Liver (tissue), 9 donors: ENCODE data around the gene PFN3. TPM values are rescaled to one million over a fixed set of nuclear protein-coding genes. Genes with fewer than 3 reads are reported as not detected.

Experiments
- DNase-seq: peaks from one replicate; pipeline ENCODE4 v3.0.0-alpha.2; 2017; ENCODE audit warnings: low spot score
- H3K27ac ChIP-seq, 2 donors: one replicate each; pipeline ENCODE4 v1.7.0; 2013; ENCODE audit warnings: inconsistent platforms in 2 of 2, low read length in 2 of 2, control low read depth in 1 of 2, low read depth in 1 of 2, mild to moderate bottlenecking in 1 of 2
- H3K27me3 ChIP-seq, 4 donors: one replicate each; pipeline versions ENCODE4 v1.6.1 to v1.7.0; 2013; ENCODE audit warnings: low read length in 3 of 4, inconsistent platforms in 1 of 4, mild to moderate bottlenecking in 1 of 4, moderate library complexity in 1 of 4; ENCODE audit not compliant: control insufficient read depth in 4 of 4, insufficient read depth in 4 of 4
- H3K36me3 ChIP-seq, 4 donors: one replicate each; pipeline versions ENCODE4 v1.6.1 to v1.7.0; 2013; ENCODE audit warnings: low read length in 3 of 4, mild to moderate bottlenecking in 3 of 4, low read depth in 1 of 4, moderate library complexity in 1 of 4; ENCODE audit not compliant: control insufficient read depth in 4 of 4, insufficient read depth in 3 of 4
- H3K4me1 ChIP-seq, 4 donors: one replicate each; pipeline versions ENCODE4 v1.6.1 to v1.7.0; 2013; ENCODE audit warnings: low read length in 3 of 4, mild to moderate bottlenecking in 3 of 4, moderate library complexity in 1 of 4; ENCODE audit not compliant: control insufficient read depth in 4 of 4, insufficient read depth in 4 of 4
- H3K4me3 ChIP-seq, 3 donors: one replicate each; pipeline versions ENCODE4 v1.6.1 to v1.7.0; 2013; ENCODE audit warnings: low read length in 3 of 3, control low read depth in 1 of 3, low read depth in 1 of 3, mild to moderate bottlenecking in 1 of 3
- H3K9ac ChIP-seq, 2 donors: one replicate each; pipeline ENCODE4 v1.7.0; 2013; ENCODE audit warnings: low read length in 2 of 2, mild to moderate bottlenecking in 2 of 2, moderate library complexity in 2 of 2, control low read depth in 1 of 2, low read depth in 1 of 2
- H3K9me3 ChIP-seq, 4 donors: one replicate each; pipeline versions ENCODE4 v1.6.1 to v1.7.0; 2013; ENCODE audit warnings: low read length in 3 of 4; ENCODE audit not compliant: control insufficient read depth in 4 of 4
- ATF3 ChIP-seq: IDR thresholded peaks from 2 replicates; pipeline ENCODE4 v1.6.1; 2016; ENCODE audit warnings: antibody characterized with exemption
- CTCF ChIP-seq: fragments of 150-350 bp; IDR thresholded peaks from 2 replicates; pipeline ENCODE4 v1.5.1; 2017; ENCODE audit warnings: improper control_type of control experiment, low read depth, low read length; ENCODE audit not compliant: missing input control
- EGR1 ChIP-seq, 2 donors: IDR thresholded peaks; 2 replicates each; pipeline ENCODE4 v1.6.1; 2016 to 2018; ENCODE audit warnings: antibody characterized with exemption in 2 of 2, low read depth in 2 of 2
- FOXA1 ChIP-seq: IDR thresholded peaks from 2 replicates; pipeline ENCODE4 v1.6.1; 2016; ENCODE audit warnings: antibody characterized with exemption
- FOXA2 ChIP-seq: IDR thresholded peaks from 2 replicates; pipeline ENCODE4 v1.6.1; 2016; ENCODE audit warnings: antibody characterized with exemption
- GABPA ChIP-seq, 2 donors: IDR thresholded peaks in 1 of 2; conservative IDR thresholded peaks in 1 of 2; 2 replicates each; pipeline ENCODE4 v1.6.1; 2016; ENCODE audit warnings: antibody characterized with exemption in 2 of 2, mild to moderate bottlenecking in 1 of 2, moderate library complexity in 1 of 2
- HNF4A ChIP-seq, 2 donors: conservative IDR thresholded peaks; 2 replicates each; pipeline ENCODE4 v1.6.1; 2016; ENCODE audit warnings: antibody characterized with exemption in 2 of 2, mild to moderate bottlenecking in 2 of 2
- HNF4G ChIP-seq: IDR thresholded peaks from 2 replicates; pipeline ENCODE4 v1.6.1; 2016; ENCODE audit warnings: antibody characterized with exemption
- JUND ChIP-seq, 2 donors: IDR thresholded peaks; 2 replicates each; pipeline ENCODE4 v1.6.1; 2016; ENCODE audit warnings: antibody characterized with exemption in 2 of 2
- MAX ChIP-seq: IDR thresholded peaks from 2 replicates; pipeline ENCODE4 v1.6.1; 2016; ENCODE audit warnings: antibody characterized with exemption
- NR2F2 ChIP-seq: IDR thresholded peaks from 2 replicates; pipeline ENCODE4 v1.6.1; 2016; ENCODE audit warnings: antibody characterized with exemption
- RAD21 ChIP-seq, 2 donors: IDR thresholded peaks; 2 replicates each; pipeline ENCODE4 v1.6.1; 2016; ENCODE audit warnings: antibody characterized with exemption in 2 of 2, mild to moderate bottlenecking in 2 of 2
- REST ChIP-seq: IDR thresholded peaks from 2 replicates; pipeline ENCODE4 v1.6.1; 2016; ENCODE audit warnings: antibody characterized with exemption, mild to moderate bottlenecking
- RXRA ChIP-seq, 2 donors: IDR thresholded peaks; 2 replicates each; pipeline ENCODE4 v1.6.1; 2017 to 2018; ENCODE audit warnings: antibody characterized with exemption in 2 of 2, mild to moderate bottlenecking in 1 of 2
- SP1 ChIP-seq: IDR thresholded peaks from 2 replicates; pipeline ENCODE4 v1.6.1; 2018; ENCODE audit warnings: antibody characterized with exemption, mild to moderate bottlenecking
- TAF1 ChIP-seq: conservative IDR thresholded peaks from 2 replicates; pipeline ENCODE4 v1.6.1; 2016; ENCODE audit warnings: antibody characterized with exemption, mild to moderate bottlenecking
- YY1 ChIP-seq: IDR thresholded peaks from 2 replicates; pipeline ENCODE4 v1.6.1; 2016; ENCODE audit warnings: antibody characterized with exemption, mild to moderate bottlenecking
- ZBTB33 ChIP-seq: IDR thresholded peaks from 2 replicates; pipeline ENCODE4 v1.6.1; 2016; ENCODE audit warnings: antibody characterized with exemption
- WGBS: extraction: QIAGEN DNeasy Blood & Tissue Kit; methylation state at CpG from one replicate; pipeline ENCODE4 v1.1.7; 2013; 5-methylcytosine and 5-hydroxymethylcytosine counted together
- polyA plus RNA-seq, 2 donors: library from polyadenylated mRNA; stranded (reverse) in 1 of 2; unstranded in 1 of 2; fragments of 200-250 nt in 1 of 2; fragments of >200 nt in 1 of 2; fragmentation: Nextera tagmentation in 1 of 2; extraction: Ambion mirVana in 1 of 2; gene quantifications; one replicate each; pipeline versions ENCODE4 v1.2.1 to v1.2.3, GENCODE V29; 2013 to 2015
- total RNA-seq, 2 donors: library from RNA; depleted of rRNA; stranded (reverse); fragments of >200 nt; gene quantifications; one replicate each; pipeline ENCODE4 v1.2.3, GENCODE V29; 2014
- donor health status: healthy.
- donor health status: healthy.
- donor health status: healthy.
- donor health status: healthy.
- donor health status: healthy.

The PFN3 gene
- total and polyA plus RNA-seq, 4 donors: not detected

GRCh38 chr5:177414481-177414880 lies 14.0 kb upstream of the PFN3 start:
- 92% methylated on average over 3 of the region's 3 CpGs for WGBS
- peaks cover 0 to 19% (median 13%) of the 10 kb centered on the region in 4 donors for H3K4me1 ChIP-seq
- H3K27ac ChIP-seq: no peak overlapping the region
- H3K9ac ChIP-seq: no peak overlapping the region
- no peaks in the 10 kb centered on the region for H3K36me3 ChIP-seq
- H3K27me3 ChIP-seq: no peaks in the 10 kb centered on the region
- H3K4me3 ChIP-seq: no peak overlapping the region
- TF ChIP-seq GABPA (IDR thresholded peaks at IDR 0.05 in 1 of 2, conservative IDR thresholded peaks at IDR 0.05 in 1 of 2): no peak
- no peak for TF ChIP-seq REST
- TF ChIP-seq ZBTB33: no peak
- TF ChIP-seq FOXA2: no peak
- TF ChIP-seq TAF1: no peak
- no peak for TF ChIP-seq RAD21 (IDR thresholded peaks at IDR 0.05)
- TF ChIP-seq HNF4G: no peak
- TF ChIP-seq CTCF: no peak
- no peak for TF ChIP-seq ATF3
- TF ChIP-seq JUND (IDR thresholded peaks at IDR 0.05): no peak
- TF ChIP-seq EGR1 (IDR thresholded peaks at IDR 0.05; ENCODE audit: low read depth in 2 of 2): no peak
- no peak for TF ChIP-seq MAX
- TF ChIP-seq NR2F2: no peak
- TF ChIP-seq HNF4A (conservative IDR thresholded peaks at IDR 0.05): no peak
- no peak for TF ChIP-seq YY1
- TF ChIP-seq SP1: no peak
- no peak for TF ChIP-seq FOXA1
- no peak for TF ChIP-seq RXRA (IDR thresholded peaks at IDR 0.05)
- DNase-seq: no peak
- no peaks in the 10 kb centered on the region for H3K9me3 ChIP-seq
